ENCODE results near the gene ELK3.

DNA sequence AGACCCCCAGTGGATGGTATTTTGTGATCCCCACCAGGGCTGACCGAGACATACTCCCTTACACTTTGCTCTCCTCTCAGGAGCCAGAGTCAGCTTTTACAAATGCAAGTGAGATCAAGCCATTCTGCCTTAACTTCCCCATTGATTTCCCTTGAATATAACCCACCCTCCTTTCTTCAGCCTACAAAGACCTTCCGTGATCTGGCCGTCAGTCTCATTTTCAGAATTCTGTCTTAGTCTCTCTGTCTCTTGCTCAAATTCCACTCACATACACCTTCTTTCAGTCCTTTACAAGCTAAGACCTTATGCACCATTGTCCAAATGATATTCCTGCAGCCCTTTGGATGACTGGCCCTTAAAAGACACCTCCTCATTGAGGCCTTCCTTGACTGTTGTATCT, 39.0 kb upstream of the ELK3 start:
- no peak for TF ChIP-seq POLR2A (IDR thresholded peaks at IDR 0.05)
- TF ChIP-seq, protein P1, sequence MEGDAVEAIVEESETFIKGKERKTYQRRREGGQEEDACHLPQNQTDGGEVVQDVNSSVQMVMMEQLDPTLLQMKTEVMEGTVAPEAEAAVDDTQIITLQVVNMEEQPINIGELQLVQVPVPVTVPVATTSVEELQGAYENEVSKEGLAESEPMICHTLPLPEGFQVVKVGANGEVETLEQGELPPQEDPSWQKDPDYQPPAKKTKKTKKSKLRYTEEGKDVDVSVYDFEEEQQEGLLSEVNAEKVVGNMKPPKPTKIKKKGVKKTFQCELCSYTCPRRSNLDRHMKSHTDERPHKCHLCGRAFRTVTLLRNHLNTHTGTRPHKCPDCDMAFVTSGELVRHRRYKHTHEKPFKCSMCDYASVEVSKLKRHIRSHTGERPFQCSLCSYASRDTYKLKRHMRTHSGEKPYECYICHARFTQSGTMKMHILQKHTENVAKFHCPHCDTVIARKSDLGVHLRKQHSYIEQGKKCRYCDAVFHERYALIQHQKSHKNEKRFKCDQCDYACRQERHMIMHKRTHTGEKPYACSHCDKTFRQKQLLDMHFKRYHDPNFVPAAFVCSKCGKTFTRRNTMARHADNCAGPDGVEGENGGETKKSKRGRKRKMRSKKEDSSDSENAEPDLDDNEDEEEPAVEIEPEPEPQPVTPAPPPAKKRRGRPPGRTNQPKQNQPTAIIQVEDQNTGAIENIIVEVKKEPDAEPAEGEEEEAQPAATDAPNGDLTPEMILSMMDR (IDR thresholded peaks at IDR 0.05) = no peak
- TF ChIP-seq POLR2AphosphoS5 (IDR thresholded peaks at IDR 0.05) = no peak
